GM18951 (cell line): ENCODE data around the gene ASTN1.

ENCODE experiments used
- POLR2A ChIP-seq: IDR thresholded peaks from 4 replicates; pipeline ENCODE4 v1.6.1; 2011; ENCODE audit warnings: mild to moderate bottlenecking; ENCODE audit not compliant: insufficient read length, insufficient read depth; ENCODE audit errors: extremely low read depth
- in situ Hi-C: fragments of 300-500 bp; cut with MboI; formaldehyde crosslinking; loops from one replicate; pipeline ENCODE4 v1.12.0; 2022; ENCODE audit warnings: low sequenced_read_pairs, mixed read lengths, inconsistent platforms; ENCODE audit not compliant: unreplicated experiment

ASTN1 gene

DNA sequence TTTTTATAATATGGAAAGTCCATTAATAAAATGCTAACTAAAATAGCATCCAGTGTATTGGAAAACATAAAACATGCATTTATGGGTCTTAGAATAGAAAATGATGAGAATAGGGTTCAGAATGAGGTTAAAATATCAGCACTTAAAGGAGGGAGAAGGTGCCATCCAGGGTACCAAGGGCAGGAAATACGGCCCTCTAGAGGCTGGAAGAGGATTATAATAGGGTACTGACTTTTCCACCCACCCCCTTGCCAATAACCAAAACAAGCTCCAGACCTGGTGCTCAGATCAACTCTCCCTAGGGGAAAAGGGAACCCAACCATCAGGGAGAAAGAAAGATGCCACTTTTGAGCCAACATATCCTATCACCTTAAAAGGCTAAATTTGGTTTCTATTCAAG, 26.7 kb downstream of the ASTN1 start:
- in situ Hi-C loops = no loop called here
- TF ChIP-seq POLR2A = no peak

DNA sequence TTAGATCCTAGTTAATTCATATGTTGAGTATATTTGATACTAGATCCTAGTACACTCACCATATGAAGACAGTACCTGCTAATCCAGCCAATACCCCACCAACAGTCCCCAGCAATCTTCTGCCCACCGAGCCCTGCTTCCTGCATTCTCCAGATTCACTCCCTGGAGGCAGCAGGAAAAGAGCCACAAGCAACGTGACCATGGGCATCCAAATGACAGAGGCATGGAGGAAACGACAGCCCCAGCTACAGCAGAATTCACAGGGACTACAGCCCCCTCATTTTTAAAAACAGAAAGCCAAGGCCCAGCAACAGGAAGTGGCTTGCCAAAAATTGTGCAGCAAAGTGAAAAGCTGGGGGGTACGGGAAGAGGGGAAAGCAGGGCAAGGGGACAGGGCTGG, 29.3 kb downstream of the ASTN1 start:
- in situ Hi-C loops = no loop called here

DNA sequence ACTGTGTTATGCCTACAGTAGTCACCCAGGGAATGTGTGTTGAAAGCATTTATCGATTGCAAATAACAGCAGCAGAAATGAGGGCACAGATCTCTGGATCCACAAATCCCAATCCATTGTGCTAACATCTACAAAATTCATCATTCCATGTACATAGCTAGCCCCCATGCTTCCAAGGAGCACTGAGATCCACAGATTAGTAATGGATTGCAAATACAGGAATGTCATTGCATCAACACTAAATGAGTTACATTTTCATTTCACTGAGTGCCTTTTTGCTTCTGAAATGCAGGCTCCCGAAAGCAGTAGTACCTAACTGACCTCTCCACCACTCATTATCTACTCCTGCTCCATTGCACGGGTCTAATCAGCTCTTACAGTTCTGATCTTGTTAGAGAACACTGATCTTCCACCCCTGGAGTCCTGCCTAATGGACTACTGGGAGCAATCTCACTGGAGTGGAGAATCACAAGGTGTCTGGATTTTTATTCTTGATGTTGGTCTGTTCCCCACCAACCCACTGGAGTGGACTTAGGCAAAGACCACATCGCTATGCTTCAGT, 30.5 kb downstream of the ASTN1 start:
- TF ChIP-seq POLR2A = no peak
- in situ Hi-C loops = no loop called here

More for the DNA sequence above, 29.3 kb downstream of the ASTN1 start:
- TF ChIP-seq POLR2A = no peak

DNA sequence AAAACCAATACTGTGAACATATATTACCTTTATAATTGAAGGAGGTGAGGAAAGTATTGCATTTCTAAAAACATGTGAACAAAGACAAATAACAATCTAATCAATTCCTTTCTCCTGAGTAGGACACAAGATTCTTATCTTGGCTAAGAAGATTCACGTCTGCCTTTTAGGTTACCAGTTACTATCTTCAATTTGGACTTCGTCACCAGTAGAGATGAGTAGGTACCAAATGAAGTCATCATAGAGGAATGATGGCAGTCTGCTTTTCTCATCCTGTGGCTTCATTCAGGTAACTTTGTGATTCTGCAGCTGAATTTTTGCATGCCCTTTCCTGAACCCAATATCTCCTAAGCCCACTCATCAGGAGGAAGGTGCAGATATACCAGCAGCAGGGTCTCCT, 32.4 kb downstream of the ASTN1 start:
- in situ Hi-C loops = no loop called here
- TF ChIP-seq POLR2A = no peak

DNA sequence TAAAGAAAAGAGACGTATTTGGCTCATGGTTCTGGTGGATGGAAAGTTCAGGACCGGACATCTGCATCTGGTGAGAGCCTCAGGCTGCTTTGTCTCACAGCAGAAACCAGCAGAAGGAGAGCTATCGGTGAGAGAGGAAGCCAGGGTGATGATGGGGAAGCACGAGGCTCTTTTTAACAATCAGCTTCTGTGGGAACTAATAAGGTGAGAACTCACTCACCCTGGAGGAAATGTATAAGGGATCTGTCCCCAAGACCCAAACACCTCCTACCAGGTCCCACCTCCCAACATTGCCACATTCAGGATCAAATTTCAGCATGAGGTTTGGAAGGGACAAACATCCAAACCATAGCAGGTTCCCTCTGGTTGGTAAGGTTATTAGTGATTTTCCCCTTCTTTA, 32.8 kb downstream of the ASTN1 start:
- TF ChIP-seq POLR2A = no peak
- in situ Hi-C loops = no loop called here

DNA sequence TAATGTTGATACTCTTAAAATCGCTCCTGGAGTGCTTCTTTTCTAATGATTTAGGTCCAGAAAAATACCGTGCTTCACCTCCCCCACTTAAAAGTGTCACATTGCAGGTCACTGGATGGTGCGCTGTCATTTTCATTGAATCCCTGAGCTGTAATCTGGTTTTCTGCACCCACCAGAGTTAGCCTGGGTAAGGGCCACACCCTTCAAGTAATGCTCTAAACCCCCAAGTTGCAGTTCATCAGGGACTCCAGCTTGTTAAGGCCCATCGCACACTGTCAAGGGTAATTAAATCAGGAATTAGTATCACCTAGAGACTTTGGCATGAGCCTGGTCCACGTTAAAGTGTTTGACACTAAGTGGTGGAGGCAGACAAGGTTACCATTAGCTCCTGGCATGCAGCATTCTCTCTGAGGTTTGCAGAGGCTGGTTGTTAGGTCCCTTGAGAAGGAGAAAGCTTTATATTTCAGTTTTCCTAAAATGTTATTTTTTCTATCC, 34.0 kb downstream of the ASTN1 start:
- TF ChIP-seq POLR2A = no peak
- in situ Hi-C loops = no loop called here

DNA sequence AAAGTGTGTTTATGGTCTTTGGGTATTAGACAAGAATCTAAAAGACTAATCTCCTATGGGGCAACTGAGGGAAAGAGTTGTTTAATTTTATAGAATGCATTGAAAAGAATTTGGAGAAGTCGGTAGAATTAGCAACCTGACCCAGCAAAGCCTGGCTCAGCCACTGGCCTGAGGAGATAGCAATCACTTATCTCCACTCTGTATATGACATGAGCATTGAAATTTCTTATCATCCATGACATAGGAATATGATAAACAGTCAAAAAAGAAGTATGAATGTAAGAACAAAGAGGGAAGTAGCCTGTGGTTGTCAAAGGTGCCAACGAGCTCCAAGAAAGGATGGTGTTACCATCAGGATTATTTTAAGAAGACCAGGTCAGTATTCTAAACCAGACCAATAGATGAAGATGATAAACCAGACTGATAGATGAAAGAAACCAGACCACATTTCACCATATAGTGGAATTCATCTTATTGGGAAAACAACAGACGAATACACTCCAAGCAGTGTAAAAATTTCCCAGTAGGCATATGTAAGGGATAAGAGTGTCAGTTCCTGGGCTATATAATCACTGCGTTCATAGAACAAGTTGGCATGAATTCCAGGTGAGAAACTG, 35.7 kb downstream of the ASTN1 start:
- in situ Hi-C loops = no loop called here

DNA sequence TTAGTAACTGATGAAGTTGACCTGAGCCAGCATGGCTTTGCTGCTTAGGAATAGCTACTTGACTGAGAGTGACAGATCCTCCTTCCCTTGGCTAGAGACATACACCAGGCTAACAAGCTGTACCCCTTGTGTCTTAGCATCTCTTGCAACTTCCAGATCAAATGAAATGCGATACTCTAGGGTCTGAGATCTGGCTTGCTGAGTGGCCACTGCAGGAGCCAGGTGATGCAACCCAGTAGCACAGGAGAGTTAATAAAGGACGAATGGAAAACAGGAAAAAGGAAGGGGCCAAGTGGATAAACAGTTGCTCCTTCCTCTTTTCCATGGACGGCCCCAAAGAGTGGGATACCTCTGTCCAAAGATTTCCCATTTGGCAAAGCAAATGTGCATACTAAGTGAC, 38.2 kb downstream of the ASTN1 start:
- TF ChIP-seq POLR2A = no peak
- in situ Hi-C loops = no loop called here

More for the DNA sequence above, 35.7 kb downstream of the ASTN1 start:
- no peak for TF ChIP-seq POLR2A

DNA sequence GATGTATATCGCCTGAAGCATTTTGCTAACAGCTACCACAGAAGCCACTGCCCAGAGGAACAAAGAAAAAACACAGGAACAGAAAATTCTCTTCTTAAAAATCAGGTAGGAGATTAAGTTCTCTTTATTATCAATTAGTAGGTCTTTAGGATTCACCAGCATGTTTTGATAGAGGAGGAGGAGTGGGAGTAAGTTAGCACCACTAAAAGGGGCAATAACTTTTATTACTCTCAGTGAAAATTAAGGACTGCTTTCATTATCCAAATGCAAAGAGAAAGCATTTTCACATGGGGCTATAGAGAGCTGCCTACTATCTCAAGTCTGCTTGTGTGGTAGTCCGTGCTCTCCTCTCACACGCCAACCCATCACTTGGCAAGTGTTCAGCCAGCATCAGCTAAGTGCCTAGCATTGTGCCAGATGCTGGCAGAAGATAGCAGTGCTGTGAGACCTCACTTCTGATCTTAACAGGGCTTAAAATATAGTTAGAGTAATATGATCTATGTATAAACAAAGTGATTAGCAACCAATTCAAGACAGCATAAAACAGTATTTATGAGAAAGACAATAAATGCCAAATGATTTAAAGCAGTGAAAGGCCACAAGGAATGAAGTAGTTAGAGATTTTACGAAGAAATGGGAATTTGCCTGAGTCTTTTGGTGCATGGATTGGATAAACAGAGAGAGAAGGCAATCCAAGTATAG, 39.8 kb downstream of the ASTN1 start:
- in situ Hi-C loops = no loop called here
- no peak for TF ChIP-seq POLR2A

DNA sequence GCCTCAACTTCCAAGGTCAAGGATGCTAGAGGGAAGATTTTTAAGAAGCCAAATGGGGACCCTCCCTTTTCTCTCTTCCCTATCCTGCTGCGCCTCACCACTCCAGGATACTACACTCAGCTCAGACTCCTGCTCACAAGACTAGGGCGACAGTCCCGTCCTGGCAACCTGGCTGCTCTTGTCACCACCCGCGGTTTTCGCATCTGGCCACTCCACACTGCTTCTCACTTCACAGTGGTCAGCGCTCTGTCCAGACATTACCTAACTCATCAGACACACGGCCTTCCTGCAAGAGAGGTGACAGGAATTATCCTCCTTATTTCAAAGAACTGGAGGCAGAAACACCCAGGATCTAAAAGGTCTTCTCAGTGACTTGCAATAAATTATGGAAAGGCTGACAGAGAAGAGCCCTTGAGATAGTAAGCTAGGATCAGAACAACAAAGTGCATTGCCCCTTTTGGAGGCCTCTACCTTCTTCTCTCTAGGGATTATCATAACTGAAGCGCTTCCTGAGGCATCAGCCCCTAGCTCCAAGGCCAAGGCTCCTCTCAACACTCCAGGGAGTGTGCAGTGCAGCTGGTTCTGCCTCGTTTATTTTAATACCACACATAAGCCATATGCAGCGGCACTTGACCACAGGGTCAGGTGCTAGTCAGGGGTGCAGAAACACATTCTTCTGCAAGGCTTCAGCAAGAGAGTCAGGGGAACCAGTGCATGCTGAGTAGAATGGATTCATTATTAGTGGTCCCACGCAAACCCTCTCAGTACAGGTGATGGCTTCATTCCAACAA, 41.9 kb downstream of the ASTN1 start:
- in situ Hi-C loops = no loop called here
- no peak for TF ChIP-seq POLR2A

DNA sequence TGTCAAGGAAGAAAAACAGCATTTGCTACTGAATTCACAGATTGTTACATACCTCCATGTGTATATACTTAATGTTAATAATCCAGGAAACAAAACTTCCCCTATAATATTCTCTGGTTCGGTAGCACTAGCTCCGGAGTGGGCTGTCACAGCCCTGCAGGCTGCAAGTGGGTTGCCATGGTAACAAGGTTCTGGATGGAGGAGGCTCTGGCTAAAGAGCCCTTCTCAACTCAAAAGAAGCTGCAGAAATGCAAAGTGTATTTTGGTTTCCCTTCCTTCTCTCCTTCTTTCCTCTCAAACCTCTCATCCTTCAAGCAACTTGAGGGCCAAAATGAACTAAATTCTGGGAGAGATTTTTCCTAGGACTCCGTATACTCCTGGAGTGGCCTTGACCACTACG, 45.2 kb downstream of the ASTN1 start:
- in situ Hi-C loops = no loop called here
- no peak for TF ChIP-seq POLR2A

DNA sequence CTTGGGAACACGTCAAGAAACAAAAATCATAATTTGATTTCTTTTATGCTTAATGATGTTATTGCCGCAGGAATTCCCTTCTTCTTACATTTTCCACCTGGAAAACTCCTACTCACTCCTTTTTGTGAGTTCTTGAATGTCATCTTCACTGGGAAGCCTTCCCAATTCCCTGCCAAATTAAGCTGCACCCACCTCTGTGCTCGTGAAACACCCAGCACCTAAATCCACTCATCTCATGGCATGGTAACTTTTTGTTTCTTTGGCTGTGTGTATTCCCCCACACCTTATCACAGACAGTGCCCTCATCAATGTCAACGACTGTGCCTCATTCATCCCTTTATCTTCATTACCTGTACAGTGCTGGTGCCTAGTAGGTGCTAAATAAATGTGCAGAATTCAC, 45.6 kb downstream of the ASTN1 start:
- no peak for TF ChIP-seq POLR2A
- in situ Hi-C loops = no loop called here

DNA sequence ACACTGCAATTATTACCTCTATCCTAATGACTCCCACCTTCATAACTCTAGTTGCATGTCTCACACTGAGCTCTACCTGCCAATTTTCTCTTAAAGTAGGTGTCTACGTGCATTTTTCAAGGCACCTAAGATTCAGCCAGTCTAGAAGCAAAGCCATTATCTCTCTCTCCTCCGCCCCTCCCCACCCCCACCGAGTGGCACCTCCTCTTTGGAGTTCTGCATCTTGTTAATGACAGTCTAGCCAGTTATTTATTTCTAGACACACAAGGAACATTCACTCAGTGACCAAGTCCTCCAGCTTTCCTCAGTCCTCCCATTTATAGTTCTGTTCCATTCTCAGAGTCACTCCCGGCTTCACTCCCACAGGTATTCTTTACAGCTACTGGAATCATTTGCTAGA, 47.6 kb downstream of the ASTN1 start:
- in situ Hi-C loops = no loop called here
- TF ChIP-seq POLR2A = no peak
